ENCODE results near the gene CSNK2A1. TPM values are rescaled to one million over a fixed set of nuclear protein-coding genes. Genes with fewer than 3 reads are reported as not detected.
A peak's percentile ranks its signal among the peaks of the same experiment; 100 is the strongest.

Gene CSNK2A1
- total RNA-seq, 1 donor from 2014 or later, result 128 TPM

GRCh38 chr20:563187-563586 is 19.6 kb upstream of the CSNK2A1 start:
- DNase-seq, result no peak

- DNase-seq, result no peak
Observed at GRCh38 chr20:562232-562897, 18.8 kb upstream of the CSNK2A1 start.

- DNase-seq, result peak; percentile 89
Observed at GRCh38 chr20:561437-562231, 18.0 kb upstream of the CSNK2A1 start.

GRCh38 chr20:560680-561079 is 17.1 kb upstream of the CSNK2A1 start:
- DNase-seq, result no peak

DNA sequence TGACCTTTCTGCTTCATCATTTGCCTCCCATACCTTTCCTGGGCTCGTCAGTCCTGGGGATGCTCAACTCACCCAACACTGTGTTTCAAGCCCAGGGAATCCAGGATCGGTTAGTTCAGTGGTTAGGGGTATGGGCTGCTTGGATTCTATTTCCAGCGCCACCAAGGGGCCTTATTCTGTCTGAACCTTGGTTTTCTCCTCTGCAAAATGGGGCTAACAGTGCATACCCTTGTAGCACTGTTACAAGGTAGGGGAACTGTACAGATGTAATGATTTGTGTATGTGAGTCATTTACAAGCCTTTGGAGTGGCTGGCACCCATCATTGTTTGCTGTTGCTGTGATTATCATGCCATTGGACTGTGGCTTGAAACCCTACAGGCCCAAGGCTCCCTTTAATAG is 14.5 kb upstream of the CSNK2A1 start:
- DNase-seq, result no peak

- DNase-seq, result no peak
Observed at GRCh38 chr20:556984-557383, 13.4 kb upstream of the CSNK2A1 start.

- DNase-seq, result no peak
Observed at GRCh38 chr20:555976-556385, 12.4 kb upstream of the CSNK2A1 start.

DNA sequence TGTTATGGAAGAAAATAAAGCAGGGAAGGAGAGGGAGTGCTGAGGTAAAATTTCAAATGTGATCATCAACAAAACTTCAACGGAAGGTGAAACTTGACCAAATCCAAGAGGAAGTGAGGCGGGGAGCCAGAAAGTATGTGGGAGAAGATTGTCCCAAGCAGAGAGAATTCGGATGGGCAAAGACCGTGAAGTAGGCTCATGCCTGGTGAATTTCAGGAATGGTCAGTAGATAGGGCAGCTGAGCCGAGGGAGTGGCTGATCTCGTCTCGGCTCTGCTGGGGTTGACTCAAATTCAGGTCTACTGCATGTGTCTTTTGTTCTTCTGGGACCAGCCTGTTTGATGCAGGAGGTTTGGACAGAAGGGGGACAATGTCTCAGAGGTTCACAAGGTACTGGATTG is 7.0 kb upstream of the CSNK2A1 start:
- DNase-seq, result no peak

DNA sequence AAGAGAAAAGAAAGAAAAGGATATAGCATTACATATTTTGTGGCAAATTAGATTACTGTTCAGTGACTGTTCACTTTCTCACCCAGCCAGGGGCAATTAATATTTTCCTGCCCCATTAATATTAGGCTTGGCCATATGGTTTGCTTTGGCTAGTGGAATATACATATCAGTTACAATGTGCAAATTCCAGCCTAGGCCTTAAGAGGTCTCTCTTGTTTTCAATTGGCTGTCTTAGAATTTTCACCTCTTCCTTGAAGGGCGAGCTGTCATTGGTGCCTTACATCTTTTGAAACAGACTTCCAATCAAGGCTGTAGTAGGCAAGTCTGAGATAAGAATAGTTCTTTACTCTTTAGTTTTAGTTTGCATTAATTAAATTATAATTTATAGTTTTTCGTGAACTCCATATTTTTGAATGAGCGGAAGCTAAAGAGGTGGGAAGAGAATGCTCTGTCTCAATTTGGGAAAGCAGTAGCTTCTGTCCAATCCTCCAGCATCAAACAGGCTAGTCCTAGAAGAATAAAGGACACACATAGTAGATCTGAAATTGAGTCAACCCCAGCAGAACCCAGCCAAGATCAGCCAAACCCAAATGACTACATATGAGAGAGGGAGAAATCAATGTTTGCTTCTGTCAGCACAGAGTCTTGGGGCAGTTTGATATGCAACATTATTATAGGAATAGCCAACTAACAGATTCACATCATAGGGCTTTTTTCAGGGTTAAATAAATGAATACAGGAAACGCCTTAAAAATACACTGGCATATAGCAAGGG is 6.3 kb upstream of the CSNK2A1 start:
- DNase-seq, result peak; percentile 16

- no peak for DNase-seq
Observed at GRCh38 chr20:548906-549305, 5.3 kb upstream of the CSNK2A1 start.

DNA sequence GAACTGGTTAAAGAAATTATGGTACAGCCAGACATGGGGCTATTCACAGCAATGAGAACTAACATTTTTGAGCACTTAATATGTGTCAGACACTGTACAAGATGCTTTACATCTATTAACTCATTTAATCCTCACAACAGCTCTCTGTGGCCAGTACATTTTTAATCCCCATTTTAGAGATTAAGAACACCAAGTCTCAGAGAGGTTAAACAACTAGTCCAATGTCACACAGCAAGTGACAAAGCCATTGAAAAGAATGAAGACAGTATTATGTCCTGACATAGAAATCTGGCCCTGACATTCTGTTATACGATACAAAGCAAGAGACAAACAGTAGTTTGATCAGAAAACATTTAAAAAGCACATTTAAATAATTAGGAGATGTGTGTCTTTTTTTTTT is 3.8 kb upstream of the CSNK2A1 start:
- no peak for DNase-seq

- no peak for DNase-seq
Observed at GRCh38 chr20:546353-546752, 2.8 kb upstream of the CSNK2A1 start.

GRCh38 chr20:544153-544725 is 649 bp upstream of the CSNK2A1 start:
- DNase-seq, result no peak

GRCh38 chr20:542777-543368 is 717 bp downstream of the CSNK2A1 start:
- DNase-seq, result peak; percentile 35

- peak; percentile 21 for DNase-seq
Observed at GRCh38 chr20:540391-541201, 3.0 kb downstream of the CSNK2A1 start.

GRCh38 chr20:539848-540247 is 3.7 kb downstream of the CSNK2A1 start:
- peak; percentile 79 for DNase-seq

DNA sequence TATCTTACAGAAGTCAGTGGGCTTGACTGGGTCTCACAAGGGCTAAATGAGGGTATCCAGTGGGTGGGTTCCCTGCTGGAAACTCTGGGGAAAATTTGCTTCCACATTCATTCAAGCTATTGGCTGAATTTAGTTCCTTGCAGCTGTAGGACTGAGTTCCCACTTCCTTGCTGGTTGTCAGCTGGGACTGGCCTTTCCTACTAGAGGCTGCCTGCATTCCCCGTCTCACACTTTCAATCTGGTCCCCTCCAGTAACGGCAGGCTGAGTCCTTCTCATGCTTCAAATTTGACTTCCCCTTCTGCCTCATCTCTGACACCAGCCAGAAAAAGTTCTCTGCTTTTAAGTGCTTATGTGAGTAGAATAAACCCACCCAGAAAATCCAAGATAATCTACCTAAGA is 4.4 kb downstream of the CSNK2A1 start:
- no peak for DNase-seq

GRCh38 chr20:537983-538382 is 5.6 kb downstream of the CSNK2A1 start:
- no peak for DNase-seq

GRCh38 chr20:536426-537010 is 7.1 kb downstream of the CSNK2A1 start:
- DNase-seq, result peak; percentile 7

DNA sequence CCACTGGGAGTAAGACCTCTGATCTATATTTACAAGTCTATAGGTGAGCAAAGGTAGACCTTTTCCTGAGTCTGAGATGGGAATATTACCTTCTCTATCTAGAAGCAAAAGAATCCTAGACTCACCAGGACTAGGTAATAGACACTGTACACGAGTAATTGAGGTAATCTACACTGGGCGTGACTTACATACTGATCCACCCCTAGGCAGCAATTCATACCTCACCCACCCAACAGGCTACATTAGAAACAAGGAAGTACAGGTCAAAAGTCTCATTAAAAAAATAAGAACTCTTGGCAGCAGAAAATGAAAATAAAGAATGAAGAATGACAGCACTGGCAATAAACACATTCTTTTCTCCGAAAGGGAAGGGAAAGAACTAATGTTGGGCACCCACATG is 7.6 kb downstream of the CSNK2A1 start:
- DNase-seq, result peak; percentile 69

GRCh38 chr20:533526-533925 is 10.1 kb downstream of the CSNK2A1 start:
- no peak for DNase-seq

Measured in dermis blood vessel endothelial cell (primary cell).